Left ventricle myocardium superior (tissue), 1 donor: Measurements from ENCODE around the gene EDARADD. TPM values are rescaled to one million over a fixed set of nuclear protein-coding genes. Genes with fewer than 3 reads are reported as not detected.

Experiments
- ATAC-seq: fragments of 200-7000 bp; cut with Tn5 transposase; one replicate; pipeline ENCODE4 v1.9.1; 2020; ENCODE audit warnings: mild to moderate bottlenecking, moderate library complexity
- DNase-seq: peaks from one replicate; pipeline ENCODE4 v3.0.0-alpha.2; 2020
- intact Hi-C: fragments of 100-400 bp; cut with micrococcal nuclease; formaldehyde crosslinking; loops from one replicate; pipeline ENCODE4 v1.11.0; 2022
- total RNA-seq: library from RNA; stranded (reverse); fragmentation: NEBNext Ultra II Directional; extraction: Animal tissue kit (Norgen Biotek cat#: 25700); gene quantifications from one replicate; pipeline ENCODE4 v1.2.1, GENCODE V29; 2021
- donor health status: DM: no; HTN: yes; CAD: no; lungs with severe emphysema.

The EDARADD gene
- total RNA-seq, 1 donor from 2014 or later = 3.0 TPM

- no peak for DNase-seq
- ATAC-seq = no peak
- intact Hi-C loops = no loop called here
Measured at GRCh38 chr1:236389253-236389652, 4.8 kb upstream of the EDARADD start.

GRCh38 chr1:236391008-236391407 is 3.1 kb upstream of the EDARADD start:
- DNase-seq (no peak), ATAC-seq (no peak)
- intact Hi-C loops = no loop called here

GRCh38 chr1:236392182-236392581 is 1.9 kb upstream of the EDARADD start:
- intact Hi-C loops = no loop called here
- ATAC-seq (no peak), DNase-seq (no peak)

DNA sequence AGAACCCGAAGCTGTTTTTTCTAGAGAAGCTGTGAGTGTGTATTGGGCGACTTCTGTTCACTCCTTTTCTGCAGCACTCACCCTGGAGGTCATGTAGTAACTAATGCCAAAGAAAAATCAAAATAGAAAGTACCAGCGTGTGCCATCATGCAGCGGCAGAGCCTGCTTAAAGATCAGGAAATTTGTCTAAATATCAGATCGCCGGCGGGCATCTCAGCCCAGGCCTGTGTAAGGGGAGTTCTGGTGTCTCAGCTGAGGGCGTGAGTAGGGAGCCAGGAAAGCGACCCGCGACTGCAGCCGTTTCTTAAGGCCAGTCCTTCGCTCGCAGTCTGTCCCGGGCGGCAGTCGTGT is 768 bp downstream of the EDARADD start:
- ATAC-seq = peak; percentile 55
- intact Hi-C loops = no loop called here
- no peak for DNase-seq

GRCh38 chr1:236395230-236395946 is 1.3 kb downstream of the EDARADD start:
- intact Hi-C loops = no loop called here
- peak; percentile 55 for DNase-seq
- peak; percentile 90 for ATAC-seq

DNA sequence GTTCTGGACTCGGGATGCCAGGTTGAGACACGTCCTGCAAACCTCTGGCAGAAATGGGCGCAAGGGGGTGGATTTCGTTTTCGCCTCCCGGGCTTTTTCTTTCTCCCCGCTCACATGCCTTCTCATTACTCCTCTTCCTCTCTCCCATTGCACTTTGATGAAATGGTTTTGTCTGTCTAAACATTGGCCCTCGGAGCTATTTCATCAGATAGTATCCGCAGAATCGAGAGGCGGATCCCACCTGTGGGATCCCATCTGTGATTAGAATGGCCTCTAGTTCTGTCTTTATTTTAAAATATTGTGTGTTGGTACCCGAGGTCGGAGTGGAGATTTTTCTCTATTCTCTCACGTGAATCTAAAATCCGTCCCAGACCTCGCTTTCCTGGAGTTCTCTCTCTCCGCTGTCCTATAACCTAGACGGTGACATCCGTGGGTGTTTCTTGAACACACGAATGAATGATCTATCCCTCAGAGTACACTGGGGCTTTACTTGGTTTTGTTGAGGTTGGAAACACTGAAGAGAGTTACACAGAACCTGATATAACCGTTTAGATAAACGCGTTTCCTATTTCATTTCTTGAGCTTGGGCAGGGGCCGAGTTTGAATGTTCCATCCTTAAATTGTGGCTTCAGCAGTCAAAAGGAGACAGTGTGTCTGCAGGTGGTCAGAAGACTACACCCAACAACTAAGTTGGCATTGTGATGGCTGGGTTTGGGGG is 2.0 kb downstream of the EDARADD start:
- intact Hi-C loops = no loop called here
- ATAC-seq (no peak), DNase-seq (no peak)

DNA sequence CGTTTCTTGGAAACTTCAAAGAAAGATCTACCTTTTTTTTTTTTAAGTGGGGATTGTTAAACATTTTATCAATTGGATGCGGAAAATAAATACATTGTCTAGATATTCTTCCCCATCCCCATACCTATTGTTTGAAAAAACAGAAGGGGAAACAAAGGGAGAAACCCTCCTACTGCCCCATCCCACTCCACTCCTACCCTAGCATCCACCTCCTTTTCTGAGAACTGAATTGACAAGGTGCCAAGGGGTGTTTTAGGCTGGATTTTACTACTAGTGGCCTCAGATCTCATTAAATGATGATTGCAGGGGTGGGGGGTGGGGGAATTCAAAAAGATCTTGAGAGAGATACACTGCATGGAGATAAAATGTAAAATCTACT is 2.6 kb downstream of the EDARADD start:
- ATAC-seq = no peak
- DNase-seq = no peak
- intact Hi-C loops = no loop called here

GRCh38 chr1:236397173-236397759 is 3.2 kb downstream of the EDARADD start:
- intact Hi-C loops = no loop called here
- DNase-seq (no peak), ATAC-seq (no peak)

DNA sequence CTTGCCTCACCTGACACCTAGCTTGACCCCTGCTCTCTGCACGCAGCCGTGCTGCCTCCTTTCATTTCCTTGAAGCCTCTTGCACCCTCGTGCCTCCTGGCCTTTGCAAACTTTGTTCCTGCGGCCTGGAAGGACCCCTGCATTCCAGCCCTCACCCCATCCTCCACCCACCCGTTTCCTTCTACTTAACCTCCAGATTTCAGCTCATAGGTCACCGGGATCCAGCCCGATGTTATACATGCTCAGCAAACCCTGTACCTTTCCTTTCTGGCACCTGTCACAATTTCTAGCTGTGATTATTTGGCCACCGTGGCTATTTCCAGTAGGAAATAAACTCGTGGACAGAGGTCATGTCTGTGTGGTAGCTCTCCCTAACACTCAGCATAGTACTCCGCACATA is 4.5 kb downstream of the EDARADD start:
- intact Hi-C loops = no loop called here
- ATAC-seq = no peak

DNA sequence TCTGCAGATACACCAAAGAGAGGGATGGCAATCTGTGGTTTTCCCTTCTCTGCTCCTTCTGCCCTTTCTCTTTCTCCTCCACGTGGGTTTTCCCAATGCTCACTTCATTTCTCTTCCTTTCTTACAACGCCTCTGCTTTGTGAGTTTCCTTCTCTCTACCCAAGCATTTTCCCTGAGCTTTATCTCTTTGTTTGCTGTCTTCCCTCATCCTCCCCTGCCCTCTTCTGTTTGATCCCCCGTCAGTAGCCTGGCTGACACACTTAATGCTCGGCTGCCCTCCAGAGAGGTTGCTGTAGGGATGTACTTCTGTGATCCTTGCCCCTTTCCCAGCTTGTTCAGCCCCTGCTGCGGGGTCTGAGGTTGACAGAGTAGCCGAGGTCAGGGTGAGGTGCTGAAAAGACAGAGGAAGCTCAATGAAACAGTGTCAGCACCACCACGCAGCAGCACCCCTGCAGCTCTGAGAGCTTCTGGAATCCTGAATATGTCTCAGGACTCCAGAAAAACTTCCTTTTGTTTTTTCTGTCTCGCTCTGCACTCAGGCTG is 6.0 kb downstream of the EDARADD start:
- no peak for ATAC-seq
- DNase-seq = no peak
- intact Hi-C loops = no loop called here

More for the DNA sequence above, 4.5 kb downstream of the EDARADD start:
- DNase-seq = no peak

- DNase-seq = no peak
- intact Hi-C loops = no loop called here
- no peak for ATAC-seq
Measured at GRCh38 chr1:236401698-236402097, 7.6 kb downstream of the EDARADD start.

- intact Hi-C loops = no loop called here
- ATAC-seq (no peak), DNase-seq (no peak)
Measured at GRCh38 chr1:236403905-236404696, 10.0 kb downstream of the EDARADD start.

- DNase-seq (no peak), ATAC-seq (no peak)
- intact Hi-C loops = no loop called here
Measured at GRCh38 chr1:236407059-236407458, 13.0 kb downstream of the EDARADD start.

- intact Hi-C loops = no loop called here
- ATAC-seq (no peak), DNase-seq (no peak)
Measured at GRCh38 chr1:236413688-236414087, 19.6 kb downstream of the EDARADD start.

DNA sequence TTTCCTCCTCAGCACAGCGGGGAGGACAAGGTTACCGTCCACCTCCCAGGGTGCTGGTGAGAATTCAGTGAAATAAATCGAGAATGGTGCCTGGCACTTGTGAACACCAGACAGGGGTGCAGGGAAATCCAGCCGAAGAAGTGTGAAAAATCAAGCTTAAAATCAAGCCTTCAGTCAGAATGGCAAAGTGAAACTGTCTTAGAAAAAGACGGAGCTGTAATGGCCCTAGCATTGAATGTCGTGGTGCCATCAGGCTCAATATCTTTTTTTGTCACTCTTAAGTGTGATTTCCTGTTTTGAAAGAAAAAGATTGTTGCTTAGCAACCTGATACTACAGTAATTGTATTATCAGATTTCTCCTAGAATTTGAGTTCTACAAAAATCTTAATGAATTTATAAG is 22.1 kb downstream of the EDARADD start:
- intact Hi-C loops = no loop called here
- DNase-seq (no peak), ATAC-seq (no peak)

DNA sequence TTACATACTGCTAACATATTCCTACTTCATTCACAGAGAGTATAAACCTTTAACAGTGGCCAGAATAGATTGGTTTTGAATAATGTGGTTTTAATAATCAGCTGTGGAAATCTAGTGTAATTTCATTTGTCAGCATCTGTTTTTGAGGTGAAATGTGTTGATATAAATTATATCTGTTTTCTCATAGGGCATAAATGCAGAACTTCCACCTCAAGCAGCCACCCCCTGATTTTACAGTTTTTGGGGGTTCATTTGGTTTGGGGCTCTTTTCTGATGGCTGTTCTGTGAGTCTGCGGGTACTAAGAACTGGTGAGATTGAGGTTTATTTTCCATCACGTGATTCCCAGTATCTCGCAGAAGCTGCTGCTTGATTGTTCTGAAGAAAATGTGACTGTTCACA is 23.2 kb downstream of the EDARADD start:
- intact Hi-C loops = no loop called here
- no peak for ATAC-seq
- no peak for DNase-seq

DNA sequence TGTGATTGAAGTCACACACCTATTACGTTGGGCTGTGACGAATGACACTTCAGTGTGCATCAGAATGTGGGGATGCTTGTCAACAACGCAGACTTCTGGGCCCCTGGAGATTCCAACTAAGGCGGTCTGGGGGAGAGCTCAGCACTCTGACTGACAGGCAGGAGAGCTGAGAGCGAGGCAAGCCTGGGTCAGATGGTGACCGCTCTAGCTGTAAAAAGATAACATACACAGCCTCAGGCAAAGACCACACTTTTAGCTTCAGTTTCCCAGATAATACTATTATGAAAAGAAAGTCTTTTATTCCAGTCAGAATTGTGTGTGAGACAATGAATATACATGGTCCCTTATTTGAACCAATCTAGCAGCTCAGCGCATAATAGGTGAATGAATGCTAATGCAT is 25.4 kb downstream of the EDARADD start:
- ATAC-seq (no peak), DNase-seq (no peak)
- intact Hi-C loops = no loop called here

GRCh38 chr1:236421022-236421421 is 26.9 kb downstream of the EDARADD start:
- intact Hi-C loops = no loop called here
- no peak for ATAC-seq
- no peak for DNase-seq

DNA sequence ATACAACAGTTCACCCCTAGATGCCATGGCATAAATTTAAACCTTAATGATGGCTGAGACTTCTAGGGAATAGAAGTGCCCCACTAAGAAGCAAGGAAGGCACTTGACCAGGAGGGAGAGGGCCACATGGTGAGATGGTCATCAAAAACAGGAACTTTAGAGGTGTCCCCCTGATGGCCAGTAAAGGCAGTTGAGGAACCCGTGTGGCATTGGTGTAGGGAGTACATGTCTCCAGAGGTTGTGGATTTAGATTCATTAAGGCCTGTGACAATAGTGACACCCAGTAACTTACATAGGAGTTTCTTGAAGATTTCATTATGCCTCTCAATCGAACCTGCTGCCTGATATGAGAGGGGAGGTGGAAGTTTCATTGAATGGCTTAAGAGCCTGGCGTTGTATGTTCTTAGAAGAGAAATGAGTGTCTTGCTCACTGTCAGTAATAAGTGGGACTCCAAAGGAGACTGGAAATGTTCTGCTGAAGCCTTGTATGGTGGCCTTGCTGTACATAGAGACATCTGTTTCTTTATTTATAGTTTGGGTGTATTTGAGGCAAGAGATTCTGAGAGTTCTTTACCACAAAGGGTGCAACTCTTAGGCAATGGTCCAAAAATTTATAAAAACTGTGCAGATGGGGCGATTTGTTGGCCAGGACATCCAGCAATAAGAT is 27.9 kb downstream of the EDARADD start:
- DNase-seq (no peak), ATAC-seq (no peak)
- intact Hi-C loops = no loop called here
